RWPE1 (cell line): Measurements from ENCODE around the gene KRT75.
A peak's percentile ranks its signal among the peaks of the same experiment; 100 is the strongest.

Experiments
- CTCF ChIA-PET: fragments of 350-600 bp; sonication (Branson Sonifier 250); formaldehyde crosslinking; extraction: SDS; loops from one replicate; lab custom pipeline; 2021; lab: Yijun Ruan, JAX
- POLR2A ChIA-PET: fragments of 400-600 bp; formaldehyde crosslinking; extraction: SDS; loops from one replicate; lab custom pipeline; 2020; ENCODE audit warnings: antibody characterized with exemption; ENCODE audit not compliant: low non-redundant PET; lab: Yijun Ruan, JAX
- DNase-seq: peaks from one replicate; pipeline ENCODE4 v3.0.0; 2012; ENCODE audit warnings: low spot score
- H3K27ac ChIP-seq: fragments of 450-650 bp; 2 replicates; pipeline ENCODE4 v1.5.1; 2017
- CTCF ChIP-seq: fragments of 450-650 bp; conservative IDR thresholded peaks from 2 replicates; pipeline ENCODE4 v1.5.1; 2017; ENCODE audit warnings: low read depth, mild to moderate bottlenecking

The KRT75 gene

DNA sequence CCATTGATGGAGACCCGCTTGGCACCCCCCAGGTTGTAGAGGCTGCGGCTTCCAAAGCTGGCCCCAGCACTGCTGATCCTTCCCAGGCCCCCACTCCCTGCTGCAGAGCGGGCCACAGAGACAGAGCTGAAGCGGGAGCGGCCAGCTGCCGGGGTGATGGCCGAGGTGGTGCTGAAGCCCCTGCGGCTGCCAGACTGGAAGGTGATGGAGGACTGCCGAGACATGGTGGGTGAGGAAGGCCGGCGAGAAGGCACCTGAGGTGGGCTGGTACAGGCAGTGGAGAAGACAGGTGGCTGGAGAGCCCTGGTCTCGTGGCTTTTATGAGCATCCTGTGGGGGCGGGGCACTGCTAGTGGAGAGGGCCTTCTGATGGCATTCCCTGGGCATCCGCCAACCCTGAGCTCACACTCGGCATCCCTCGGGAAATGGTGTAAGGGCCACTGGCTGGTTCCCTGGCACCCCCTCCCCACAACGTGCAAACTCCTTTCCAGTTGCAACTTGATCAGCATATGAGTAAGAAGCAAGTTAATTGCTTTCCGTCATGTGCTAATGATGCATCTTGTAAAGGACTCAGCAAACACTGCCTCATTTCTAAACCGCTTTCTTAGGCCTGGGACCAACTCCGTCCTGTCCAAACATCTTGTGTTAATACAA is at the start of gene KRT75:
Gene KRT75, minus strand, starts transcription at position 291 of the 653 bp plus-strand sequence. Its CDS starts 67 bp downstream, at position 224.
- CTCF ChIA-PET, result interaction anchor here (0.9 kb wide), 1 partner anchor 38 kb away, joined by 3 read pairs; no protein-coding TSS in a partner anchor
- no peak for TF ChIP-seq CTCF
- H3K27ac ChIP-seq, result peak within 1 kb of the TSS; percentile 71
- peak; percentile 58 for DNase-seq
- POLR2A ChIA-PET, result interaction anchor here (1.4 kb wide), 1 partner anchor 86 kb away, joined by 3 read pairs; the partner anchor contains the start of gene KRT5

DNA sequence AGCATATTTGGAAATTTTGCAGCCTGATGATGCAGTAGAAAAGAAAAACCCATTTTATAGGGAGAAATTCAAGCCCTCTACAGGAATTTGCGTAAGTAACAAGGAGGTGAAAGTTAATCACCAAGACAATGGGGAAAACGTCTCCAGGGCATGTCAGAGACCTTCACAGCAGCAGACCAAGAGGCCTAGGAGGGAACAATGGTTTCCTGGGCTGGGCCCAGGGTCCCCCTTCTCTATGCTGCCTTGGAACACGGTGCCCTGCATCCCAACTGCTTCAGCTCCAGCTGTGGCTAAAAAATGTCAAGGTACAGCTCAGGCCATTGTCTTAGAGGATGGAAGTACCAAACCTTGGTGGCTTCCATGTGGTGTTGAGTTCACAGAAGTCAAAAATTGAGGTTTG is 45.9 kb upstream of the KRT75 start:
- no peak overlapping the region for H3K27ac ChIP-seq
- TF ChIP-seq CTCF, result no peak
- ChIA-PET CTCF (no interaction called here), POLR2A (no interaction called here)
- DNase-seq, result no peak

- ChIA-PET POLR2A (no interaction called here), CTCF (no interaction called here)
- no peak for DNase-seq
- no peak for TF ChIP-seq CTCF
- H3K27ac ChIP-seq, result no peak overlapping the region
Measured at GRCh38 chr12:52477651-52478050, 43.5 kb upstream of the KRT75 start.

DNA sequence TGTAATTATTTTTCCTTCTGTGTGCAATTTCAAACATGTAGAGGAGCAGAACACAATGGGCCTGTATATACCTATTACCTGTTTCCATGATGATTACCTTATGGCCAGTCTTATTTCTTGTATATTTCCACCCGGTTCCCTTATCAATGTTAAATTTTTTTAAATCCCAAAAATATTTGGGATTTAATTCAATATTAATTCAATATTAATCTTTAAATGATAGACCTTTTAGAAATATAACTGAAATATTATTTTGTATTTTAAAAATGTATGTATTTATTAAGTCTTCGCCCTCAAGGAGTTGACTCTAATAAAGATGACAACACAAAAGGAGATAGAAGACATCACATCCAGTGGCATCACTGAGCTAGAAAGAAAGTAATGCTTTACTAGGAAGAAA is 40.0 kb upstream of the KRT75 start:
- CTCF ChIA-PET, result no interaction called here
- DNase-seq, result no peak
- H3K27ac ChIP-seq, result no peak overlapping the region
- no peak for TF ChIP-seq CTCF
- POLR2A ChIA-PET, result no interaction called here

DNA sequence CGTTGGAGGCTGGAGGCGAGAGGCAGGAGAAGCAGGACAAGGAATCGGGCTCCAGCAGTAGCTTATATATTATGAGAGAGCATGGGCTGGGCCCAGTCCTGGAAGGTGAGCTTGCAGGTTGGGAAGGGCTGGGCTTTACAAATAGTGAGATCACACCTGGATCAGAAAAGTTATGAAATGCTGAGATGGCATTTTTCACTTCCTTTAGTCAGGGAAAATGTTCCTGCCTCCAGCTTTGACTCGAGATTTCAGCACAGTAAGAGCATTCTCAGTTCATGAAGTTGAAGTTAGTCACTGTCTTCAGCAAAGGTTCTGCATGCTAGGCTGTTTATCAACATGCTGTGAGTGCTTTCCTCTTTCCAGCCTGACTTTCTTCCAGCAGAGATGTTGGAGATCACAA is 39.6 kb upstream of the KRT75 start, which contains the start of gene KRT6C:
Gene KRT6C, minus strand, starts transcription at position 38 of the 400 bp plus-strand sequence. CDS start 68 bp downstream, outside the sequence.
- DNase-seq, result no peak
- CTCF ChIA-PET, result no interaction called here
- TF ChIP-seq CTCF, result no peak
- H3K27ac ChIP-seq, result no peak within 1 kb of the TSS
- POLR2A ChIA-PET, result no interaction called here

DNA sequence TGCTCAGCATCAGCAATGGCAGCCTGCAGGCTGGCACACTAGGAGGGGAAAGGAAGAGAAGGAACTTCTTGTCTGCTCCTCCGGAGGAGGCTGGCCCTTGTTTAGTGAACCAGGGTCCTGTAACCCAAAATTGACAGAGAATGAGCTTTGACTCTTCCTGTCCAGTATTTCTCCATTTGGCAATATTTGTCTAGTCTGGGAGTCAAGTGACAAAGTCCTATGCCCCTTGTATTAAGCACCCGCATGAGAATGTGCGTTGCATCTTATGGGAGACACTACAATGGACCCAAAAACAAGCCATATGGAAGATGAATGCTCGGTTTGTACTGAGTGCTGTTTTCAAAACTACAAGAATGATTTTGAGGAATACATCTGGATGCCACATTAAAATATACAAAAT is 35.7 kb upstream of the KRT75 start:
- no peak overlapping the region for H3K27ac ChIP-seq
- CTCF ChIA-PET, result interaction anchor here (0.6 kb wide), 1 partner anchor 139 kb away, joined by 4 read pairs; no protein-coding TSS in a partner anchor
- POLR2A ChIA-PET, result no interaction called here
- TF ChIP-seq CTCF, result no peak
- no peak for DNase-seq
